Astrocyte (in vitro differentiated cells and primary cell): ENCODE data around the gene KREMEN1.

Experiments
- EZH2 ChIP-seq: IDR thresholded peaks from 2 replicates; pipeline ENCODE4 v1.6.1; 2012; ENCODE audit warnings: mild to moderate bottlenecking, low read length, inconsistent platforms; ENCODE audit not compliant: insufficient read depth
- TF ChIP-seq, protein P1 (sequence below): IDR thresholded peaks from 2 replicates; pipeline ENCODE4 v1.5.1; 2011; ENCODE audit warnings: low read depth, mild to moderate bottlenecking, inconsistent platforms, low read length, moderate library complexity; ENCODE audit not compliant: insufficient read depth

DNA sequence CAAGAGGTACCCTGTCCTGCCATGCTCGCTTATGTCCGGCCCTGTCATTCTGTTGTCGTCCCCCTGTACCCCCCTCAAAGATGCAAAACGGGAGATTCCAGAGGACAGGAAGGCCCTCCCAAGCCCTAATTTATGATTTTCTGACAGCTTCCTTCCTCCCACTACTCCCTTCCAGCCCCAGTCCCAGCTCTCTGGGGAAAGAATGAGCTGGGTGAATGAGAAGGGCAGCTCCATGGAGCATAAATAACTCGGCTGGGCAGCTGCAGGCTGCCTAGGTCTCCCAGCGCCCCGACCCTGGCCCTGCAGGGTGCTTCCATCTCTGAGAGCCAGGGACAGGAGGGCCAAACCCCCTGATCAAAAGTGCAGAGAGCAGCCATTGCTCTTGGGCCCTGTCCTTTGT, 128.9 kb downstream of the KREMEN1 start:
- TF ChIP-seq, protein P1, sequence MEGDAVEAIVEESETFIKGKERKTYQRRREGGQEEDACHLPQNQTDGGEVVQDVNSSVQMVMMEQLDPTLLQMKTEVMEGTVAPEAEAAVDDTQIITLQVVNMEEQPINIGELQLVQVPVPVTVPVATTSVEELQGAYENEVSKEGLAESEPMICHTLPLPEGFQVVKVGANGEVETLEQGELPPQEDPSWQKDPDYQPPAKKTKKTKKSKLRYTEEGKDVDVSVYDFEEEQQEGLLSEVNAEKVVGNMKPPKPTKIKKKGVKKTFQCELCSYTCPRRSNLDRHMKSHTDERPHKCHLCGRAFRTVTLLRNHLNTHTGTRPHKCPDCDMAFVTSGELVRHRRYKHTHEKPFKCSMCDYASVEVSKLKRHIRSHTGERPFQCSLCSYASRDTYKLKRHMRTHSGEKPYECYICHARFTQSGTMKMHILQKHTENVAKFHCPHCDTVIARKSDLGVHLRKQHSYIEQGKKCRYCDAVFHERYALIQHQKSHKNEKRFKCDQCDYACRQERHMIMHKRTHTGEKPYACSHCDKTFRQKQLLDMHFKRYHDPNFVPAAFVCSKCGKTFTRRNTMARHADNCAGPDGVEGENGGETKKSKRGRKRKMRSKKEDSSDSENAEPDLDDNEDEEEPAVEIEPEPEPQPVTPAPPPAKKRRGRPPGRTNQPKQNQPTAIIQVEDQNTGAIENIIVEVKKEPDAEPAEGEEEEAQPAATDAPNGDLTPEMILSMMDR: no peak
- TF ChIP-seq EZH2: no peak
